Subcutaneous adipose tissue (tissue), 4 donors: ENCODE data around the gene TAS2R14. TPM values are rescaled to one million over a fixed set of nuclear protein-coding genes. Genes with fewer than 3 reads are reported as not detected.

Source experiments
- CTCF ChIP-seq: fragments of 450-650 bp; IDR thresholded peaks from one replicate; pipeline ENCODE4 v1.5.1; 2016; ENCODE audit warnings: low read depth, mild to moderate bottlenecking, control low read depth, antibody characterized with exemption, moderate library complexity
- total RNA-seq, 4 donors: library from RNA; depleted of rRNA; stranded (reverse); fragments of >200 nt; gene quantifications; one replicate each; pipeline ENCODE4 v1.1.0, GENCODE V29; 2016

TAS2R14 gene
- total RNA-seq, 4 donors from 2014 or later: 4.1 to 5.8 (median 4.1) TPM

DNA sequence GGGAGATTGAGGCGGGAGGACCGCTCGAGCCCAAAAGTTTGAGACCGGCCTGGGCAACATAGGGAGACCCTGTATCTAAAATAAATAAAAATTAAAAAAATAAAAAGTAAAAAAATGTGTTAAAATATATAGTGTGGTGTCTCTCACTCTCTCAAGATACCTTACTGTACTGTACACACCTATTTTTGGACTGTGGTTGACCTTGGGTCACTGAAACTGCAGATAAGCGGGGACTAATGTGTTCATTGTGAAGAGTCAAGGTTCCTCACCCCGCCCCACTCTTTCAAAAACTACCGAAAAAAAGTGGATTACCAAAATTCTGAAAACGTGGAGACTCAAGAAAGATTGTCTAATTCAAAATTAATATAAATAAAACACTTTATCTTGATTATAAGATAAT, 28.7 kb downstream of the TAS2R14 start:
- TF ChIP-seq CTCF: no peak

DNA sequence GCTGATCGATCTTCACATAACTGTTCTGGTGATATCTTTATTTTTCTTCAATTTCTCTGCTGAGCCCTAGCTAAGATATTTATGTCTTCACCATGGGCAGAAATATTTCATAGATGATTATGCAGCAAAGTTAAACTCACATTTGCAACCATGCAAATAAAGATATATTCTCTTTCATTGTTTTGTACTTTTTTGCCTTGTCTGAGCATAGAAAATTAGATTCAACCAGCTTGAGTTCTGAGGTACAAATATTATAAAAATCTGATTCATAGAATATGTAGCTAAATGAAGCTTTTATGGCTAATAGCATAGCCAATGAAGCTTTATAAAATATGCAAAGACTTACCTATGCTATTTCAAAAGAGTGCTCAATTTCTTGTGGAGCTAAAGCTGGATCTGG, 29.6 kb downstream of the TAS2R14 start, which contains the start of gene TAS2R13:
TAS2R13 (minus strand) TSS at position 101 of the 400 bp plus-strand sequence. CDS start 264 bp downstream, outside the sequence.
- TF ChIP-seq CTCF: no peak

DNA sequence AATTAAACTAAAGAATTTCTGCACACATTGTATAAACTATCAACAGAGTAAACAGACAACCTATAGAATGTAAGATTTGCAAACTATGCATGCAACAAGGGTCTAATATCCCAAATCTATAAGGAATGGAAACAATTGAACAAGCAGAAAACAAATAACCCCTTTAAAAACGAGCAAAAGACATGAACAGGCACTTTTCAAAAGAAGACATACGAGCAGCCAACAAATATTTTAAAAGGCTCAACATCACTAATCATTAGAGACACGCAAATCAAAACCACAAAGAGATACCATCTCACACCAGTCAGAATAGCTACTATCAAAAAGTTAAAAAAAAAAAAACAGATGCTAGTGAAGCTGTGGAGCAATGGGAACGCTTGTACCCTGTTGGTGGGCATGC, 34.4 kb downstream of the TAS2R14 start:
- TF ChIP-seq CTCF: no peak

DNA sequence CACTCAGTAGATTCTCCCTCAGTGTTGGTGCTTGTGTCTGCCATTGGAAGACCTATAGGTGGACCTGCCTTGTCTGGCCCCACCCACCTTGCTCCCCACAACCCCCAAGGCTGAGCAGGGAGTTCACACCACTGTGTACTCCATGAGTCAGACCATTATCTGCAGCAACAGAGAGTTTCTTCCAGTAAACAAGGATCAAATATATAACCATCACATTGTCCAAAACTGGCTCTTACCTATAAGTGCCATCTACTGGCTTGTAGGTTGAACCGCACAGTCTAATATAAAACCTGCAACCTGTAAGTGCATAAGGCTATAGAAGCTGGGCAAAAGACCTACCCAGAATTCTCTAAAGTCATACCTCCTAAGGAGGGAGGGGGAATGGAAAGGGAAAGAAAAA, 37.6 kb downstream of the TAS2R14 start:
- TF ChIP-seq CTCF: no peak

GRCh38 chr12:10900972-10901371, 38.1 kb downstream of the TAS2R14 start:
- TF ChIP-seq CTCF: no peak

DNA sequence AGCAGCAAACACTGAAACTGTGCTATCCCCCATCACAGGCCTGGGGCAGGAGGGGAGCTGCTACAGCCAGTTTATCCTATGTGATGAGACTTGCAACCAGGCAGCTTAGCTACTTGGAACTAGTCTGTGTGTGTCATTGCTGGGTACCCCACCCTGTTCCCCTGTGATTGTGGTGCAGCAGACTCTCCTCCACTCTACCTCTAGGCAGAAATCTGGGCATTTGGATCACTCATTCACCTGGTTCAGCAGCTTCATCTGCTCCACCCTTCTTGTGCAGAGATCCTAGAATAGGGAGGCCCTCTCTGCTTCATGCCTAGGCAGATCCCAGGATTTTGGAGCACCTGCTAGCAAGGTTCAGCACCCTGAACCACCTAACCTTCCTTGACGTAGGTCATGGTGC, 38.5 kb downstream of the TAS2R14 start:
- no peak for TF ChIP-seq CTCF

GRCh38 chr12:10896854-10897253, 42.2 kb downstream of the TAS2R14 start:
- TF ChIP-seq CTCF: no peak
